CD4-positive, alpha-beta memory T cell (primary cell): ENCODE data around the gene SLC22A13. TPM values are rescaled to one million over a fixed set of nuclear protein-coding genes. Genes with fewer than 3 reads are reported as not detected.

Experiments used
- CTCF ChIA-PET: fragments of 350-600 bp; sonication (Branson Sonifier 250); formaldehyde crosslinking; loops from one replicate; lab custom pipeline; 2021; ENCODE audit warnings: inconsistent platforms; ENCODE audit not compliant: partially characterized antibody; lab: Charles Lee
- POLR2A ChIA-PET: fragments of 350-600 bp; sonication (Branson Sonifier 250); formaldehyde crosslinking; loops from one replicate; lab custom pipeline; 2021; ENCODE audit not compliant: partially characterized antibody; lab: Charles Lee
- DNase-seq, 5 donors: peaks; one replicate each; pipeline versions ENCODE4 v3.0.0 to v3.0.0-alpha.2; 2020 to 2022; ENCODE audit warnings: mixed read lengths in 1 of 5
- H3K27ac ChIP-seq: one replicate; pipeline ENCODE4 v1.7.0; 2013; ENCODE audit warnings: low read depth, low read length
- H3K27me3 ChIP-seq: 2 replicates; pipeline ENCODE4 v1.7.0; 2013; ENCODE audit warnings: mild to moderate bottlenecking, low read length, moderate library complexity; ENCODE audit not compliant: insufficient read depth
- H3K36me3 ChIP-seq: 2 replicates; pipeline ENCODE4 v1.7.0; 2013; ENCODE audit warnings: mild to moderate bottlenecking, low read length, moderate library complexity; ENCODE audit not compliant: insufficient read depth
- H3K4me1 ChIP-seq: 2 replicates; pipeline ENCODE4 v1.7.0; 2013; ENCODE audit warnings: mild to moderate bottlenecking, low read length, moderate library complexity; ENCODE audit not compliant: insufficient read depth
- H3K4me3 ChIP-seq, 2 donors: one replicate each; pipeline ENCODE4 v1.7.0; 2013; ENCODE audit warnings: low read length in 2 of 2, mild to moderate bottlenecking in 1 of 2
- H3K9me3 ChIP-seq, 2 donors: one replicate each; pipeline ENCODE4 v1.7.0; 2013; ENCODE audit warnings: low read length in 2 of 2, control low read depth in 1 of 2; ENCODE audit not compliant: control insufficient read depth in 1 of 2
- H3K27ac Mint-ChIP-seq, 7 donors: one replicate each; pipeline ENCODE4 v1.8.0; 2020 to 2021; ENCODE audit warnings: mixed read lengths in 7 of 7, mild to moderate bottlenecking in 6 of 7, inconsistent platforms in 3 of 7, moderate library complexity in 3 of 7
- H3K27me3 Mint-ChIP-seq, 2 donors: one replicate each; pipeline ENCODE4 v1.8.0; 2020 to 2021; ENCODE audit warnings: mixed read lengths in 2 of 2
- H3K36me3 Mint-ChIP-seq, 2 donors: one replicate each; pipeline ENCODE4 v1.8.0; 2020 to 2021; ENCODE audit warnings: mixed read lengths in 2 of 2, inconsistent platforms in 1 of 2, mild to moderate bottlenecking in 1 of 2
- H3K4me1 Mint-ChIP-seq, 4 donors: one replicate each; pipeline ENCODE4 v1.8.0; 2020 to 2021; ENCODE audit warnings: mixed read lengths in 4 of 4, mild to moderate bottlenecking in 1 of 4
- H3K4me3 Mint-ChIP-seq, 8 donors: one replicate each; pipeline ENCODE4 v1.8.0; 2020 to 2021; ENCODE audit warnings: mixed read lengths in 8 of 8, mild to moderate bottlenecking in 7 of 8, moderate library complexity in 6 of 8, inconsistent platforms in 3 of 8
- H3K9me3 Mint-ChIP-seq, 8 donors: one replicate each; pipeline ENCODE4 v1.8.0; 2020 to 2021; ENCODE audit warnings: mixed read lengths in 8 of 8, mild to moderate bottlenecking in 5 of 8, inconsistent platforms in 3 of 8, moderate library complexity in 1 of 8
- intact Hi-C: fragments of 100-400 bp; cut with micrococcal nuclease; formaldehyde crosslinking; loops from one replicate; pipeline ENCODE4 v1.15.1; 2023
- polyA plus RNA-seq, 2 donors: library from polyadenylated mRNA; unstranded; fragments of 300-500 nt; fragmentation: Illumina TruSeq; gene quantifications; one replicate each; pipeline ENCODE4 v1.2.3, GENCODE V29; 2021
- total RNA-seq, 2 experiments: library from RNA; stranded (reverse); gene quantifications; one replicate each; pipeline ENCODE4 v1.2.3, GENCODE V29; 2021

SLC22A13 gene
- total and polyA plus RNA-seq, 4 experiments from 2014 or later, result 0.18 to 0.67 (median 0.44) TPM; not detected in 1

GRCh38 chr3:38250198-38250597 is 15.4 kb upstream of the SLC22A13 start:
- CTCF ChIA-PET, result interaction anchor here (1.3 kb wide), 1 partner anchor 142 kb away, joined by 3 read pairs; no protein-coding TSS in a partner anchor

GRCh38 chr3:38251197-38251596 is 14.4 kb upstream of the SLC22A13 start:
- peaks cover 46% of the 10 kb centered on the region for H3K36me3 ChIP-seq
- H3K9me3 ChIP-seq, result no peaks in the 10 kb centered on the region
- ChIA-PET POLR2A (no interaction called here), CTCF (no interaction called here)
- intact Hi-C loops, result no loop called here
- Mint-ChIP-seq H3K4me3 (no peak overlapping the region), H3K27me3 (no peaks in the 10 kb centered on the region), H3K4me1 (peaks cover 0 to 7% (median 0%) of the 10 kb centered on the region in 4 donors), H3K9me3 (no peaks in the 10 kb centered on the region), H3K27ac (peak overlapping the region in 1 of 7 donors; percentile 7), H3K36me3 (peaks cover 57 to 83% of the 10 kb centered on the region in 2 donors)
- H3K4me1 ChIP-seq, result no peaks in the 10 kb centered on the region
- H3K4me3 ChIP-seq, result no peak overlapping the region
- H3K27me3 ChIP-seq, result no peaks in the 10 kb centered on the region
- no peak overlapping the region for H3K27ac ChIP-seq
- DNase-seq, result no peak

More at GRCh38 chr3:38250198-38250597, 15.4 kb upstream of the SLC22A13 start:
- Mint-ChIP-seq H3K4me3 (no peak overlapping the region), H3K4me1 (peaks cover 0 to 2% (median 0%) of the 10 kb centered on the region in 4 donors), H3K27ac (no peak overlapping the region), H3K36me3 (peaks cover 63 to 86% of the 10 kb centered on the region in 2 donors), H3K9me3 (no peaks in the 10 kb centered on the region), H3K27me3 (no peaks in the 10 kb centered on the region)
- H3K4me3 ChIP-seq, result no peak overlapping the region
- no peak for DNase-seq
- peaks cover 49% of the 10 kb centered on the region for H3K36me3 ChIP-seq
- no peak overlapping the region for H3K27ac ChIP-seq
- intact Hi-C loops, result no loop called here
- H3K9me3 ChIP-seq, result no peaks in the 10 kb centered on the region
- POLR2A ChIA-PET, result no interaction called here
- no peaks in the 10 kb centered on the region for H3K27me3 ChIP-seq
- no peaks in the 10 kb centered on the region for H3K4me1 ChIP-seq

- Histone ChIP-seq H3K4me3 (no peak overlapping the region), H3K27ac (no peak overlapping the region), H3K27me3 (no peaks in the 10 kb centered on the region), H3K36me3 (peaks cover 45% of the 10 kb centered on the region), H3K4me1 (no peaks in the 10 kb centered on the region), H3K9me3 (no peaks in the 10 kb centered on the region)
- Mint-ChIP-seq H3K27ac (peak overlapping the region in 1 of 7 donors; percentile 29), H3K27me3 (no peaks in the 10 kb centered on the region), H3K9me3 (no peaks in the 10 kb centered on the region), H3K36me3 (peaks cover 46 to 65% of the 10 kb centered on the region in 2 donors), H3K4me3 (no peak overlapping the region), H3K4me1 (peaks cover 0 to 8% (median 4%) of the 10 kb centered on the region in 4 donors)
- CTCF ChIA-PET, result no interaction called here
- intact Hi-C loops, result no loop called here
- POLR2A ChIA-PET, result no interaction called here
- DNase-seq, result no peak
Observed at GRCh38 chr3:38253704-38254103, 11.9 kb upstream of the SLC22A13 start.

GRCh38 chr3:38254872-38255271 is 10.7 kb upstream of the SLC22A13 start:
- POLR2A ChIA-PET, result no interaction called here
- H3K4me3 Mint-ChIP-seq, result no peak overlapping the region
- H3K27me3 ChIP-seq, result no peaks in the 10 kb centered on the region
- peaks cover 38% of the 10 kb centered on the region for H3K36me3 ChIP-seq
- H3K27ac Mint-ChIP-seq, result peak overlapping the region in 1 of 7 donors; percentile 20
- peaks cover 0 to 8% (median 4%) of the 10 kb centered on the region in 4 donors for H3K4me1 Mint-ChIP-seq
- H3K4me3 ChIP-seq, result no peak overlapping the region
- no peaks in the 10 kb centered on the region for H3K9me3 ChIP-seq
- no peaks in the 10 kb centered on the region for H3K4me1 ChIP-seq
- H3K27me3 Mint-ChIP-seq, result no peaks in the 10 kb centered on the region
- intact Hi-C loops, result no loop called here
- no peaks in the 10 kb centered on the region for H3K9me3 Mint-ChIP-seq
- DNase-seq, result no peak
- CTCF ChIA-PET, result no interaction called here
- H3K36me3 Mint-ChIP-seq, result peaks cover 43 to 55% of the 10 kb centered on the region in 2 donors
- H3K27ac ChIP-seq, result no peak overlapping the region

GRCh38 chr3:38255627-38256026 is 10.0 kb upstream of the SLC22A13 start:
- Mint-ChIP-seq H3K36me3 (peaks cover 46 to 48% of the 10 kb centered on the region in 2 donors), H3K27me3 (no peaks in the 10 kb centered on the region), H3K27ac (peak overlapping the region in 1 of 7 donors; percentile 68), H3K4me1 (peaks cover 0 to 8% (median 4%) of the 10 kb centered on the region in 4 donors), H3K4me3 (no peak overlapping the region), H3K9me3 (no peaks in the 10 kb centered on the region)
- POLR2A ChIA-PET, result interaction anchor here (0.7 kb wide), 1 partner anchor 1452 kb away, joined by 3 read pairs; no protein-coding TSS in a partner anchor
- DNase-seq, result no peak
- peaks cover 31% of the 10 kb centered on the region for H3K36me3 ChIP-seq
- H3K4me3 ChIP-seq, result no peak overlapping the region
- H3K9me3 ChIP-seq, result no peaks in the 10 kb centered on the region
- no peaks in the 10 kb centered on the region for H3K27me3 ChIP-seq
- H3K4me1 ChIP-seq, result no peaks in the 10 kb centered on the region
- CTCF ChIA-PET, result no interaction called here
- intact Hi-C loops, result no loop called here
- no peak overlapping the region for H3K27ac ChIP-seq

GRCh38 chr3:38257583-38257982 is 8.0 kb upstream of the SLC22A13 start:
- H3K27ac ChIP-seq, result no peak overlapping the region
- Mint-ChIP-seq H3K27ac (peak overlapping the region in 1 of 7 donors; percentile 14), H3K4me1 (peaks cover 0 to 8% (median 4%) of the 10 kb centered on the region in 4 donors), H3K36me3 (peaks cover 30 to 35% of the 10 kb centered on the region in 2 donors), H3K4me3 (no peak overlapping the region), H3K27me3 (no peaks in the 10 kb centered on the region), H3K9me3 (no peaks in the 10 kb centered on the region)
- H3K4me3 ChIP-seq, result no peak overlapping the region
- no peaks in the 10 kb centered on the region for H3K4me1 ChIP-seq
- intact Hi-C loops, result no loop called here
- H3K9me3 ChIP-seq, result no peaks in the 10 kb centered on the region
- ChIA-PET POLR2A (no interaction called here), CTCF (no interaction called here)
- H3K27me3 ChIP-seq, result no peaks in the 10 kb centered on the region
- no peak for DNase-seq
- H3K36me3 ChIP-seq, result peaks cover 13% of the 10 kb centered on the region

- intact Hi-C loops, result no loop called here
- POLR2A ChIA-PET, result no interaction called here
- Mint-ChIP-seq H3K36me3 (peaks cover 6 to 10% of the 10 kb centered on the region in 2 donors), H3K9me3 (no peaks in the 10 kb centered on the region), H3K27me3 (no peaks in the 10 kb centered on the region), H3K4me1 (peaks cover 0 to 10% (median 5%) of the 10 kb centered on the region in 4 donors), H3K27ac (peak overlapping the region in 1 of 7 donors; percentile 28), H3K4me3 (no peak overlapping the region)
- Histone ChIP-seq H3K9me3 (no peaks in the 10 kb centered on the region), H3K27ac (no peak overlapping the region), H3K4me3 (no peak overlapping the region), H3K4me1 (no peaks in the 10 kb centered on the region), H3K27me3 (no peaks in the 10 kb centered on the region), H3K36me3 (no peaks in the 10 kb centered on the region)
- CTCF ChIA-PET, result interaction anchor here (1.4 kb wide), 1 partner anchor 220 kb away, joined by 5 read pairs; no protein-coding TSS in a partner anchor
- no peak for DNase-seq
Observed at GRCh38 chr3:38260474-38260873, 5.1 kb upstream of the SLC22A13 start.
